Hepatocyte (in vitro differentiated cells): ENCODE data around the gene PTH1R.

ENCODE experiments used
- CTCF ChIP-seq: fragments of 200-600 bp; sonication (generic); IDR thresholded peaks from 2 replicates; pipeline ENCODE4 v1.5.1; 2016; ENCODE audit warnings: antibody characterized with exemption, mild to moderate bottlenecking; ENCODE audit not compliant: poor library complexity
- EZH2 ChIP-seq: fragments of 200-600 bp; sonication (generic); IDR thresholded peaks from 2 replicates; pipeline ENCODE4 v1.6.1; 2016; ENCODE audit warnings: antibody characterized with exemption, mild to moderate bottlenecking, borderline replicate concordance
- EZH2phosphoT487 ChIP-seq: fragments of 200-600 bp; sonication (generic); IDR thresholded peaks from one replicate; pipeline ENCODE4 v1.6.1; 2018; ENCODE audit warnings: antibody characterized with exemption, mild to moderate bottlenecking, low read depth, moderate library complexity; ENCODE audit not compliant: unreplicated experiment, severe bottlenecking

- TF ChIP-seq CTCF (no peak), EZH2phosphoT487 (no peak), EZH2 (no peak)
Measured at GRCh38 chr3:46939578-46940445, 62.3 kb downstream of the PTH1R start.
